ENCODE measurements around the gene CCDC81.

DNA sequence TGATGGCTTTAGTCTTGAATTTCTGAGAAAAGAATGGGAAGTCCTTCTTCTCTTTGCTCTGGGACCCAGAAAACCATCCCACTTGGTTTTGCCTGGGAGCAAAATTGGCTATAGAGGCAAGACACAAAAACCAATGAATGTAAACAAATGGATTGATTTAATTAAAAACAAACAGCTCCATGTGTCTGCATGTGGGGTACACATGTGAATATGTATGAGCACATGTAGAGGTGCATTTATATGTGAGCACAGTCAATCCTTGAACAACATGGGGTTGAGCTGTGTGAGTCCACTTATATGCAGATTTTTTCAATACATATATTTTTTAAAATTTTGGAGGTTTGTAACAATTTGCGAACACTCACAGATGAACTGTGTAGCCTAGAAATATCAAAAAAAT, 87.2 kb downstream of the CCDC81 start:
- TF ChIP-seq, protein P1, sequence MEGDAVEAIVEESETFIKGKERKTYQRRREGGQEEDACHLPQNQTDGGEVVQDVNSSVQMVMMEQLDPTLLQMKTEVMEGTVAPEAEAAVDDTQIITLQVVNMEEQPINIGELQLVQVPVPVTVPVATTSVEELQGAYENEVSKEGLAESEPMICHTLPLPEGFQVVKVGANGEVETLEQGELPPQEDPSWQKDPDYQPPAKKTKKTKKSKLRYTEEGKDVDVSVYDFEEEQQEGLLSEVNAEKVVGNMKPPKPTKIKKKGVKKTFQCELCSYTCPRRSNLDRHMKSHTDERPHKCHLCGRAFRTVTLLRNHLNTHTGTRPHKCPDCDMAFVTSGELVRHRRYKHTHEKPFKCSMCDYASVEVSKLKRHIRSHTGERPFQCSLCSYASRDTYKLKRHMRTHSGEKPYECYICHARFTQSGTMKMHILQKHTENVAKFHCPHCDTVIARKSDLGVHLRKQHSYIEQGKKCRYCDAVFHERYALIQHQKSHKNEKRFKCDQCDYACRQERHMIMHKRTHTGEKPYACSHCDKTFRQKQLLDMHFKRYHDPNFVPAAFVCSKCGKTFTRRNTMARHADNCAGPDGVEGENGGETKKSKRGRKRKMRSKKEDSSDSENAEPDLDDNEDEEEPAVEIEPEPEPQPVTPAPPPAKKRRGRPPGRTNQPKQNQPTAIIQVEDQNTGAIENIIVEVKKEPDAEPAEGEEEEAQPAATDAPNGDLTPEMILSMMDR (IDR thresholded peaks at IDR 0.05; ENCODE audit: low read depth, low read length, poor library complexity, severe bottlenecking), result no peak
- no peak for TF ChIP-seq EZH2phosphoT487 (IDR thresholded peaks at IDR 0.05; ENCODE audit: borderline replicate concordance, low read length)
